SK-N-MC (cell line): ENCODE data around the gene CD38.

Experiments used
- EZH2 ChIP-seq: fragments of 200-600 bp; sonication (generic); IDR thresholded peaks from one replicate; pipeline ENCODE4 v1.6.1; 2017; ENCODE audit warnings: antibody characterized with exemption
- POLR2AphosphoS5 ChIP-seq: IDR thresholded peaks from 2 replicates; pipeline ENCODE4 v1.6.1; 2012; ENCODE audit warnings: mild to moderate bottlenecking, low read depth, low read length, borderline replicate concordance

DNA sequence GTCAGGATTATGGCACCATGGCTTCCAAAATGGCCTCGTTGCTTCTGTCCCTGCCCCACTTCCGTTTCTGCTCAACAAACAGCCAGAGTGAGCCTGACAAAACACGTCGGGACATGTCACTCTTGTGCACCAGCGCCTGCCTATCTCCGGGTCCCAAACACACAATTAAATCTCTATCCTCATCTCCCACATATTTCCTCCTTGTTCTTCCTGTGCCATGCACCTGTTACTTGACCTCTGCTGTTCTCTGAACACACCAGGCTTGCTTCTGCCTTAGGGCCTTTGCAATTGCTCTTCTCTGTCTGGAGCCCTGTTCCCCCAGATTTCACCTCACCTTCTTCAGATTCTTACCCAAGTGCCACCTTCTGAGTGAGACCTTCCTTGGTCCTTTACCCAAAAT lies 12.7 kb upstream of the CD38 start:
- no peak for TF ChIP-seq EZH2
- no peak for TF ChIP-seq POLR2AphosphoS5
